Inferior parietal cortex (tissue), 1 donor: ENCODE results near the gene GAL3ST1.
"Not testable (repeated sequence)": the region's sequence is repeated elsewhere in the genome, so short reads cannot be mapped to it uniquely, and the experiment has no call there.

Source experiments
- DNase-seq: peaks from one replicate; pipeline ENCODE4 v3.0.0-alpha.2; 2016; ENCODE audit errors: extremely low spot score

Gene GAL3ST1

GRCh38 chr22:30596886-30597285 lies 22.4 kb upstream of the GAL3ST1 start:
- no peak for DNase-seq

- no peak for DNase-seq
Observed at GRCh38 chr22:30596199-30596598, 21.7 kb upstream of the GAL3ST1 start.

GRCh38 chr22:30592360-30592713 lies 17.9 kb upstream of the GAL3ST1 start:
- not testable (repeated sequence) for DNase-seq

GRCh38 chr22:30591588-30592359 lies 17.3 kb upstream of the GAL3ST1 start, which contains the start of gene PES1:
TSS of gene PES1 (minus strand) at chr22:30591910. CDS start at chr22:30591833, 77 bp downstream.
- DNase-seq: peak; percentile 98

GRCh38 chr22:30591191-30591587 lies 16.7 kb upstream of the GAL3ST1 start:
- DNase-seq: no peak

- no peak for DNase-seq
Observed at GRCh38 chr22:30586414-30586813, 11.9 kb upstream of the GAL3ST1 start.

- DNase-seq: no peak
Observed at GRCh38 chr22:30584441-30584840, 10.0 kb upstream of the GAL3ST1 start.

- no peak for DNase-seq
Observed at GRCh38 chr22:30582788-30583545, 8.5 kb upstream of the GAL3ST1 start.

GRCh38 chr22:30582051-30582450 lies 7.6 kb upstream of the GAL3ST1 start:
- DNase-seq: no peak

GRCh38 chr22:30580896-30581295 lies 6.4 kb upstream of the GAL3ST1 start:
- no peak for DNase-seq

- no peak for DNase-seq
Observed at GRCh38 chr22:30578481-30578880, 4.0 kb upstream of the GAL3ST1 start.

GRCh38 chr22:30575859-30576258 lies 1.4 kb upstream of the GAL3ST1 start:
- DNase-seq: no peak

- no peak for DNase-seq
Observed at GRCh38 chr22:30574997-30575671, 669 bp upstream of the GAL3ST1 start.

GRCh38 chr22:30573594-30574094 lies 821 bp downstream of the GAL3ST1 start:
- no peak for DNase-seq

GRCh38 chr22:30572840-30573593 lies 1.4 kb downstream of the GAL3ST1 start:
- DNase-seq: no peak

- no peak for DNase-seq
Observed at GRCh38 chr22:30572210-30572609, 2.3 kb downstream of the GAL3ST1 start.

- no peak for DNase-seq
Observed at GRCh38 chr22:30569674-30570202, 4.7 kb downstream of the GAL3ST1 start.

- DNase-seq: no peak
Observed at GRCh38 chr22:30568137-30568805, 6.2 kb downstream of the GAL3ST1 start.

GRCh38 chr22:30567277-30567676 lies 7.2 kb downstream of the GAL3ST1 start:
- DNase-seq: not testable (repeated sequence)

GRCh38 chr22:30566125-30566524 lies 8.3 kb downstream of the GAL3ST1 start:
- DNase-seq: no peak

GRCh38 chr22:30565341-30565740 lies 9.1 kb downstream of the GAL3ST1 start:
- DNase-seq: no peak
